ENCODE data around the gene FBXL13. TPM values are rescaled to one million over a fixed set of nuclear protein-coding genes. Genes with fewer than 3 reads are reported as not detected.

Gene FBXL13
- total and polyA plus RNA-seq, 7 experiments from 2014 or later, result 0.44 to 1.9 (median 1.1) TPM; not detected in 1

DNA sequence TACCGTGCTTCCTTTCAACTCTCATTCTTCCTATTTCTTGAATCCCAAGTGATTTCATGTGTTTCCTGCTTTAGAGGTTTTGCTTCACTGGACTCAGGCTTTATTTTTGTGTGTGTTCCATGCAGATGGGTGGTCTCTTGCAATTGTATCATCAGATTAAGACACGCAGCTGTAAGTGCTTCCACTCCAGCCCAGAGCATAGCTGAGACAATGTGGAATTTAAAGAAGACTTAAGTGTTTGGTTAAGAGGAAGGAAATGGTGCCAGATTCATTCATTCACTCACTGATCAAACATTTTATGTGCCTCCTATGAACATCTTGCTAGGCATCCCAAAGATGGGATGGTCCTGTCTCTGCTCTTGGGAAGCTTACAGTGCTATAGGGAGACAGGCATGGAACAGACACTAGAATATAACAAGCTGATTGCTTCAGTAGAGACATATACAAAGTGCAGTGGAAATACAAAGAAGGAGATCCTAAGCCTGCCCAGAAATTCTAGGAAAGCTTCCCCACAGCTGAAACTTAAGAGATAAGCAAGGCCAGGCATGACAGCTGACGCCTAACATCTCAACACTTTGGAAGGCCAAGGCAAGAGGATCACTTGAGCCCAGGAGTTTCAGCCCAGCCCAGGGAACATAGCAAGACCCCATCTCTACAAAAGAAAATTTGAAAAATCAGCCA lies 207.9 kb downstream of the FBXL13 start:
- DNase-seq, result no peak
- no peak for ATAC-seq
- Mint-ChIP-seq H3K9me3 (no peaks in the 10 kb centered on the region), H3K36me3 (peaks cover 0 to 16% (median 1%) of the 10 kb centered on the region in 5 donors), H3K27me3 (peaks cover 0 to 9% (median 0%) of the 10 kb centered on the region in 5 donors), H3K4me1 (peaks cover 0 to 6% (median 0%) of the 10 kb centered on the region in 7 donors), H3K4me3 (no peak overlapping the region), H3K27ac (no peak overlapping the region)
- Histone ChIP-seq H3K27me3 (ENCODE audit: control insufficient read depth in 2 of 2, insufficient read depth in 2 of 2, low read length in 2 of 2) (no peaks in the 10 kb centered on the region), H3K27ac (ENCODE audit: low read depth, low read length) (no peak overlapping the region), H3K4me1 (ENCODE audit: control insufficient read depth in 2 of 2, insufficient read depth in 2 of 2, low read length in 2 of 2) (no peaks in the 10 kb centered on the region), H3K36me3 (ENCODE audit: control insufficient read depth in 2 of 3, insufficient read depth in 3 of 3, low read length in 3 of 3) (no peaks in the 10 kb centered on the region), H3K4me3 (ENCODE audit: low read length) (no peak overlapping the region), H3K9me3 (ENCODE audit: control insufficient read depth in 2 of 3, low read length in 3 of 3) (no peaks in the 10 kb centered on the region)
- intact Hi-C loops (cut with micrococcal nuclease), result no loop called here
- POLR2A ChIA-PET, result no interaction called here
- CTCF ChIA-PET, result no interaction called here

DNA sequence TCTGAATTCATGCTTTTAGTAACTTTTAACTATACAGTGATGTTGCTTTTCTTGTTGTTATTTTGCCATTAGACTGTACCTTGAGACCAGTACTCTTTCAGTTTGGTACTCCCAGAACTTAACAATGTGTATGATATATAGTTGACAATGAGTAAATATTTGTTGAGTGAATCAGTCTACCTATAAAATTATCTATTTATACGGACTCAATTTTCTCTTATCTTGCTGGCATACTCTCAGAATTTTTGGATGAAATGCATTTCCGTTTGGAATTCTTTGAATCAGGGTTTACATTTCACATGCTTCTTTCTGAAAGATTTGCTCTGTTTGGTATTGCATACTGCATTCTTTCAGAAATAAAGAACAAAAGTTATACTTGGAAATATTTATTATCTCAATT lies 209.6 kb downstream of the FBXL13 start:
- H3K4me1 ChIP-seq (ENCODE audit: control insufficient read depth in 2 of 2, insufficient read depth in 2 of 2, low read length in 2 of 2), result no peaks in the 10 kb centered on the region
- no peaks in the 10 kb centered on the region for H3K9me3 ChIP-seq (ENCODE audit: control insufficient read depth in 2 of 3, low read length in 3 of 3)
- no peak overlapping the region for H3K27ac ChIP-seq (ENCODE audit: low read depth, low read length)
- Mint-ChIP-seq H3K9me3 (no peaks in the 10 kb centered on the region), H3K4me3 (no peak overlapping the region), H3K36me3 (peaks cover 0 to 6% (median 0%) of the 10 kb centered on the region in 5 donors), H3K4me1 (peaks cover 0 to 6% (median 0%) of the 10 kb centered on the region in 7 donors), H3K27me3 (peaks cover 0 to 7% (median 0%) of the 10 kb centered on the region in 5 donors), H3K27ac (no peak overlapping the region)
- ChIA-PET POLR2A (no interaction called here), CTCF (no interaction called here)
- H3K36me3 ChIP-seq (ENCODE audit: control insufficient read depth in 2 of 3, insufficient read depth in 3 of 3, low read length in 3 of 3), result no peaks in the 10 kb centered on the region
- no peak overlapping the region for H3K4me3 ChIP-seq (ENCODE audit: low read length)
- DNase-seq (no peak), ATAC-seq (no peak)
- intact Hi-C loops (cut with micrococcal nuclease), result no loop called here
- H3K27me3 ChIP-seq (ENCODE audit: control insufficient read depth in 2 of 2, insufficient read depth in 2 of 2, low read length in 2 of 2), result no peaks in the 10 kb centered on the region

DNA sequence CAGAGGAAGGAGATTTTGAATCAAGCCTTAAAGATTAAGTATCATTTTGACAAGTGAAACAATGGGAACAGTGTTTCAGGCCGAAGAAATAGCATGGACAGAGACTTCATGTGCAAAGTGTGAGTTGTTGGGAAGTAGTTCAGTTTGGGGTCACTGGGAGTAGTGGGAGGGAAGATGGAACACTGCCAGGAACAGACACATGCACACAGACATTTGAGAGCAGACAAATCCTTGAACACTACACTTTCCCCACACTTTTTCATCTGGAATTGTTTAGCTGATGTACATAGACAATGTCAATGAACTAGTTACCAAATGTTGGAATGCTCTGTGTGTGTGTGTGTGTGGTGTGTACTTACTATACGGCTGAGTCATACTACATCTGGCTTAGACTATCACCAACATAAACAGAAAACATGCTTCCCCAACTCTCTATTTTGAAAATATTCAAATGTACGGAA lies 214.2 kb downstream of the FBXL13 start:
- Histone ChIP-seq H3K4me1 (ENCODE audit: control insufficient read depth in 2 of 2, insufficient read depth in 2 of 2, low read length in 2 of 2) (no peaks in the 10 kb centered on the region), H3K4me3 (ENCODE audit: low read length) (no peak overlapping the region), H3K27ac (ENCODE audit: low read depth, low read length) (no peak overlapping the region), H3K27me3 (ENCODE audit: control insufficient read depth in 2 of 2, insufficient read depth in 2 of 2, low read length in 2 of 2) (no peaks in the 10 kb centered on the region), H3K36me3 (ENCODE audit: control insufficient read depth in 2 of 3, insufficient read depth in 3 of 3, low read length in 3 of 3) (no peaks in the 10 kb centered on the region), H3K9me3 (ENCODE audit: control insufficient read depth in 2 of 3, low read length in 3 of 3) (no peaks in the 10 kb centered on the region)
- H3K27ac Mint-ChIP-seq, result no peak overlapping the region
- ChIA-PET CTCF (no interaction called here), POLR2A (no interaction called here)
- H3K4me3 Mint-ChIP-seq, result no peak overlapping the region
- ATAC-seq (no peak), DNase-seq (no peak)
- peaks cover 0 to 24% (median 0%) of the 10 kb centered on the region in 5 donors for H3K27me3 Mint-ChIP-seq
- intact Hi-C loops (cut with micrococcal nuclease), result no loop called here
- H3K9me3 Mint-ChIP-seq, result peaks cover 0 to 2% (median 0%) of the 10 kb centered on the region in 11 donors
- no peaks in the 10 kb centered on the region for H3K36me3 Mint-ChIP-seq
- H3K4me1 Mint-ChIP-seq, result no peaks in the 10 kb centered on the region

DNA sequence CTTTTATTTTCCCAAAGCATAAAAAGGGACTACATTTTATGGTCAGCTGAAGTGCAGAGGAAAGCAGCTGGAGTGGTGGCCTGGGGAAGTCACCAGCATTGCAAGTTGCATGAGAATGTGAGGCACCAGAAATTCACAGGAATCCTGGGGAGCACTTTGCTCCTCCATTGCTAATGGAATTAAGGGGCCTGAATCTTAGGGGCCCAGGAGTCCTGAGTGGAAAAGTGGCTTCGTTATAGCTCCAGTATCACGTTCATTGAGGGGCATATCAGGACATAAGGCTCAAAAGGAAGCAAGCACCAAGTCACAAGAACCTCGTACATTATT lies 214.8 kb downstream of the FBXL13 start:
- H3K4me1 Mint-ChIP-seq, result no peaks in the 10 kb centered on the region

DNA sequence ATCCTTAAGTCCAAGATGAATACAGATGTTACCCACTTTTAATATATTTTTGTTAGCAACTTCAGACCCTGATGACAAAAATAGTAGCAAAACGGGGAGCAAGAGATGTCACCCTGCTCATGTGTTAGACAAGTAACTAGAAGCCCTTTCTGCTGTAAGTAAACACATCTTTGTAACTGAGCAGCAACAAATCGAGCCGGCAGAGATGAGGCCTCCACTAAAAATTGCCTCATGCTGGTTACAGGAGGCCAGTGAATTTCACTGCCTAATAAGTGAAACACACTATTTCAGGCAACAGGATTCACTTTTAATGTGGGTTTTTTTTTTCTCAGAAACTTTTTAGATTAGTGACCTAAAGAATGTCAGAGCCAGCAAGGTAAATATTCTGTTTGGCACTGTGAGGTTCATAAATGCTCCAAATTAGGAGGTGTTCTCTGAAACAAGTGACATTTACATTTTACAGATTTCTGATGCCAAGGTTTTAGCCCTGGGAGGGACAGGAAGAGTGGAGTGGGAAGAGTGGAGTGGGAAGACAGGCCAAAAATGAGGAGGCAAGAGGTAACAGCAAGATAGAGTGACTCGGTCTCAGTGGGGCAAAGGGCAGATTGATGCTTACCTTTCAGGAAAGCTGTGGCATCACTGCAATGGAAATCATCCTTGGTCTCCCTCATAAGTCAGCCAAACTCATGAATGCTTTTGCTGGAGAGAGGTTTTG lies 215.4 kb downstream of the FBXL13 start:
- POLR2A ChIA-PET, result no interaction called here
- H3K27me3 Mint-ChIP-seq, result peaks cover 0 to 24% (median 0%) of the 10 kb centered on the region in 5 donors

More for the DNA sequence above, 214.8 kb downstream of the FBXL13 start:
- no peaks in the 10 kb centered on the region for H3K4me1 ChIP-seq (ENCODE audit: control insufficient read depth in 2 of 2, insufficient read depth in 2 of 2, low read length in 2 of 2)
- intact Hi-C loops (cut with micrococcal nuclease), result no loop called here
- H3K4me3 ChIP-seq (ENCODE audit: low read length), result no peak overlapping the region
- no peaks in the 10 kb centered on the region for H3K36me3 ChIP-seq (ENCODE audit: control insufficient read depth in 2 of 3, insufficient read depth in 3 of 3, low read length in 3 of 3)
- Mint-ChIP-seq H3K27me3 (peaks cover 0 to 24% (median 0%) of the 10 kb centered on the region in 5 donors), H3K27ac (no peak overlapping the region), H3K9me3 (peaks cover 0 to 2% (median 0%) of the 10 kb centered on the region in 11 donors), H3K36me3 (no peaks in the 10 kb centered on the region), H3K4me3 (no peak overlapping the region)
- H3K9me3 ChIP-seq (ENCODE audit: control insufficient read depth in 2 of 3, low read length in 3 of 3), result no peaks in the 10 kb centered on the region
- DNase-seq (no peak), ATAC-seq (no peak)
- H3K27me3 ChIP-seq (ENCODE audit: control insufficient read depth in 2 of 2, insufficient read depth in 2 of 2, low read length in 2 of 2), result no peaks in the 10 kb centered on the region
- POLR2A ChIA-PET, result no interaction called here
- CTCF ChIA-PET, result no interaction called here
- no peak overlapping the region for H3K27ac ChIP-seq (ENCODE audit: low read depth, low read length)

DNA sequence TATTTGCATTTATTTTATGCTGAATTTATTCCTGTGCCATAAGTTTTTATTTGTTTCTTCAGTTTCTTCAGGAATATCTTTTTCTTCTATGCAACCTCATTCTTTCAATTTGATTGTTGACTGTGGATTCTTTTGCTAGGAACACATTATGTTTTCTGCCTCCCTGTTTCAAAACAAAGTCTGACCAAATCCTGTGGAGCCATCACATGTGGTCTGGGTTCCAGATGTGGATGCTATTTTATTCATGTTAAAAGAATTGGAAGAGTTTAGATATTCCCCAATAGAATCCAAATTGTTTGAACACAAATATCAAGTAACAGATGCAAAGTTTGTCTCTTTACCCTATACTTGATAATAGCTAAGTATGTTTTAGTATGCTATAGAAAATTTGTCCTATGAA lies 218.6 kb downstream of the FBXL13 start:
- ChIA-PET CTCF (no interaction called here), POLR2A (no interaction called here)
- DNase-seq (no peak), ATAC-seq (no peak)
- Mint-ChIP-seq H3K36me3 (peaks cover 4 to 19% (median 16%) of the 10 kb centered on the region in 5 donors), H3K27ac (no peak overlapping the region), H3K9me3 (peaks cover 0 to 18% (median 13%) of the 10 kb centered on the region in 11 donors), H3K27me3 (peaks cover 0 to 27% (median 0%) of the 10 kb centered on the region in 5 donors), H3K4me3 (no peak overlapping the region), H3K4me1 (no peaks in the 10 kb centered on the region)
- intact Hi-C loops (cut with micrococcal nuclease), result no loop called here
- H3K4me3 ChIP-seq (ENCODE audit: low read length), result no peak overlapping the region
- no peaks in the 10 kb centered on the region for H3K36me3 ChIP-seq (ENCODE audit: control insufficient read depth in 2 of 3, insufficient read depth in 3 of 3, low read length in 3 of 3)
- no peaks in the 10 kb centered on the region for H3K4me1 ChIP-seq (ENCODE audit: control insufficient read depth in 2 of 2, insufficient read depth in 2 of 2, low read length in 2 of 2)
- H3K27ac ChIP-seq (ENCODE audit: low read depth, low read length), result no peak overlapping the region
- H3K27me3 ChIP-seq (ENCODE audit: control insufficient read depth in 2 of 2, insufficient read depth in 2 of 2, low read length in 2 of 2), result no peaks in the 10 kb centered on the region
- H3K9me3 ChIP-seq (ENCODE audit: control insufficient read depth in 2 of 3, low read length in 3 of 3), result no peaks in the 10 kb centered on the region

More for the DNA sequence above, 215.4 kb downstream of the FBXL13 start:
- intact Hi-C loops (cut with micrococcal nuclease), result no loop called here
- ATAC-seq, result no peak
- no peak for DNase-seq
- CTCF ChIA-PET, result no interaction called here
- Mint-ChIP-seq H3K4me3 (no peak overlapping the region), H3K4me1 (no peaks in the 10 kb centered on the region), H3K9me3 (peaks cover 0 to 2% (median 0%) of the 10 kb centered on the region in 11 donors), H3K27ac (no peak overlapping the region), H3K36me3 (no peaks in the 10 kb centered on the region)
- H3K4me3 ChIP-seq (ENCODE audit: low read length), result no peak overlapping the region
- H3K9me3 ChIP-seq (ENCODE audit: control insufficient read depth in 2 of 3, low read length in 3 of 3), result no peaks in the 10 kb centered on the region
- H3K36me3 ChIP-seq (ENCODE audit: control insufficient read depth in 2 of 3, insufficient read depth in 3 of 3, low read length in 3 of 3), result no peaks in the 10 kb centered on the region
- H3K4me1 ChIP-seq (ENCODE audit: control insufficient read depth in 2 of 2, insufficient read depth in 2 of 2, low read length in 2 of 2), result no peaks in the 10 kb centered on the region
- no peak overlapping the region for H3K27ac ChIP-seq (ENCODE audit: low read depth, low read length)
- no peaks in the 10 kb centered on the region for H3K27me3 ChIP-seq (ENCODE audit: control insufficient read depth in 2 of 2, insufficient read depth in 2 of 2, low read length in 2 of 2)

DNA sequence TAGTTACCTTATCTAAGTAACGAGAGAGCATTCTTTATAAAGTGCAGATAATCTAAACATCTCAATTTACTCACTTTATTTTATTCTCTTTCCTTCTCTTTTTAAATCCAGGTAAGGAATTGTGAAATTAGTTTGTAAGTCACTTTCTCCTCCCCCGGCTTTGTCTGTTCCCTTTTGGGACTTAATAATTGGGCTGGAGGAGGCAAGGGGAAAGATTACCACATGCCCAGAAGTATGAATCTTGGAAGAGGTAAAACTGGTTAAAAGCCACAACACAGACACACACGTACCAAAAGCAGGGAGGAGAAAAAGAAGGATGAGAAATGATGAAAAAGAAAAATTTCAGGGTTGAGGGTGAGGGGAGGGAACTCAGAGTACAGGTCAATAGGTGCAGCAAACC lies 225.1 kb downstream of the FBXL13 start:
- H3K27ac ChIP-seq (ENCODE audit: low read depth, low read length), result no peak overlapping the region
- Mint-ChIP-seq H3K27ac (no peak overlapping the region), H3K4me1 (no peaks in the 10 kb centered on the region), H3K27me3 (peaks cover 0 to 20% (median 0%) of the 10 kb centered on the region in 5 donors), H3K4me3 (no peak overlapping the region), H3K36me3 (peaks cover 4 to 25% (median 16%) of the 10 kb centered on the region in 5 donors), H3K9me3 (peaks cover 0 to 18% (median 13%) of the 10 kb centered on the region in 11 donors)
- DNase-seq, result no peak
- no peak for ATAC-seq
- no peaks in the 10 kb centered on the region for H3K4me1 ChIP-seq (ENCODE audit: control insufficient read depth in 2 of 2, insufficient read depth in 2 of 2, low read length in 2 of 2)
- H3K4me3 ChIP-seq (ENCODE audit: low read length), result no peak overlapping the region
- ChIA-PET CTCF (no interaction called here), POLR2A (no interaction called here)
- intact Hi-C loops (cut with micrococcal nuclease), result no loop called here
- no peaks in the 10 kb centered on the region for H3K27me3 ChIP-seq (ENCODE audit: control insufficient read depth in 2 of 2, insufficient read depth in 2 of 2, low read length in 2 of 2)
- no peaks in the 10 kb centered on the region for H3K36me3 ChIP-seq (ENCODE audit: control insufficient read depth in 2 of 3, insufficient read depth in 3 of 3, low read length in 3 of 3)
- H3K9me3 ChIP-seq (ENCODE audit: control insufficient read depth in 2 of 3, low read length in 3 of 3), result no peaks in the 10 kb centered on the region
